PFSK-1 (cell line): ENCODE data around the gene FAM171A1.

ENCODE experiments used
- FOXP2 ChIP-seq: optimal IDR thresholded peaks from 2 replicates; pipeline ENCODE3; 2011; ENCODE audit warnings: borderline replicate concordance, control low read depth, inconsistent platforms; ENCODE audit not compliant: insufficient read depth; ENCODE audit errors: extremely low read length, extremely low read depth
- POLR2AphosphoS5 ChIP-seq: IDR thresholded peaks from 2 replicates; pipeline ENCODE4 v1.6.1; 2012; ENCODE audit warnings: low read depth, mild to moderate bottlenecking, control low read depth, low read length, moderate library complexity
- SIN3A ChIP-seq: IDR thresholded peaks from 2 replicates; pipeline ENCODE4 v1.6.1; 2012; ENCODE audit warnings: mild to moderate bottlenecking, low read length, moderate library complexity, borderline replicate concordance; ENCODE audit not compliant: insufficient read depth
- TAF1 ChIP-seq: IDR thresholded peaks from 2 replicates; pipeline ENCODE4 v1.6.1; 2012; ENCODE audit warnings: low read length, control low read depth, borderline replicate concordance; ENCODE audit not compliant: insufficient read depth
- TF ChIP-seq, protein P1 (sequence below), 2 experiments: IDR thresholded peaks; 2 replicates each; pipeline versions ENCODE4 v1.6.1 to v1.8.0; 2011 to 2012; ENCODE audit warnings: low read depth in 2 of 2, low read length in 2 of 2, control low read depth in 1 of 2, inconsistent platforms in 1 of 2, mild to moderate bottlenecking in 1 of 2, moderate library complexity in 1 of 2; ENCODE audit not compliant: insufficient read depth in 1 of 2

Gene FAM171A1

DNA sequence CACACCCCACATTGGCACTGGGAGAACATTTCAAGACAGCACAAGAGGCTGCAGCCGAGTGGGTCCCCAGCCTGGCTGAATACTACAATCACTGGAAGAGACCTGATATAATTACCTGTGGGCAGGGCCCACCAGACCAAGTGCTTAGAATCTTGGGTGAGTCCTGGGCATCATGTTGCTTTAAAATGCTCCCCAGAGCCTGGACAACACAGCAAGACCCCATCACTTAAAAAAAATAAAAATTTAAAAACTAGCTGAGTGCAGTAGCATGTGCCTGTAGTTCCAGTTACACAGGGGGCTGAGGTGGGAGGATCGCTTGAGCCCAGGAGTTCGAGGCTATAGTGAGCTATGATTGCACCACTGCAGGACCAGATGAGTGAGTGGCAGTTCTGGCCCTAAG, 28.1 kb downstream of the FAM171A1 start:
- no peak for TF ChIP-seq FOXP2
- TF ChIP-seq POLR2AphosphoS5: no peak
- no peak for TF ChIP-seq SIN3A
- no peak for TF ChIP-seq TAF1
- TF ChIP-seq, protein P1, sequence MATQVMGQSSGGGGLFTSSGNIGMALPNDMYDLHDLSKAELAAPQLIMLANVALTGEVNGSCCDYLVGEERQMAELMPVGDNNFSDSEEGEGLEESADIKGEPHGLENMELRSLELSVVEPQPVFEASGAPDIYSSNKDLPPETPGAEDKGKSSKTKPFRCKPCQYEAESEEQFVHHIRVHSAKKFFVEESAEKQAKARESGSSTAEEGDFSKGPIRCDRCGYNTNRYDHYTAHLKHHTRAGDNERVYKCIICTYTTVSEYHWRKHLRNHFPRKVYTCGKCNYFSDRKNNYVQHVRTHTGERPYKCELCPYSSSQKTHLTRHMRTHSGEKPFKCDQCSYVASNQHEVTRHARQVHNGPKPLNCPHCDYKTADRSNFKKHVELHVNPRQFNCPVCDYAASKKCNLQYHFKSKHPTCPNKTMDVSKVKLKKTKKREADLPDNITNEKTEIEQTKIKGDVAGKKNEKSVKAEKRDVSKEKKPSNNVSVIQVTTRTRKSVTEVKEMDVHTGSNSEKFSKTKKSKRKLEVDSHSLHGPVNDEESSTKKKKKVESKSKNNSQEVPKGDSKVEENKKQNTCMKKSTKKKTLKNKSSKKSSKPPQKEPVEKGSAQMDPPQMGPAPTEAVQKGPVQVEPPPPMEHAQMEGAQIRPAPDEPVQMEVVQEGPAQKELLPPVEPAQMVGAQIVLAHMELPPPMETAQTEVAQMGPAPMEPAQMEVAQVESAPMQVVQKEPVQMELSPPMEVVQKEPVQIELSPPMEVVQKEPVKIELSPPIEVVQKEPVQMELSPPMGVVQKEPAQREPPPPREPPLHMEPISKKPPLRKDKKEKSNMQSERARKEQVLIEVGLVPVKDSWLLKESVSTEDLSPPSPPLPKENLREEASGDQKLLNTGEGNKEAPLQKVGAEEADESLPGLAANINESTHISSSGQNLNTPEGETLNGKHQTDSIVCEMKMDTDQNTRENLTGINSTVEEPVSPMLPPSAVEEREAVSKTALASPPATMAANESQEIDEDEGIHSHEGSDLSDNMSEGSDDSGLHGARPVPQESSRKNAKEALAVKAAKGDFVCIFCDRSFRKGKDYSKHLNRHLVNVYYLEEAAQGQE (IDR thresholded peaks at IDR 0.05; ENCODE audit: insufficient read depth in 1 of 2, low read depth in 2 of 2, low read length in 2 of 2): no peak

DNA sequence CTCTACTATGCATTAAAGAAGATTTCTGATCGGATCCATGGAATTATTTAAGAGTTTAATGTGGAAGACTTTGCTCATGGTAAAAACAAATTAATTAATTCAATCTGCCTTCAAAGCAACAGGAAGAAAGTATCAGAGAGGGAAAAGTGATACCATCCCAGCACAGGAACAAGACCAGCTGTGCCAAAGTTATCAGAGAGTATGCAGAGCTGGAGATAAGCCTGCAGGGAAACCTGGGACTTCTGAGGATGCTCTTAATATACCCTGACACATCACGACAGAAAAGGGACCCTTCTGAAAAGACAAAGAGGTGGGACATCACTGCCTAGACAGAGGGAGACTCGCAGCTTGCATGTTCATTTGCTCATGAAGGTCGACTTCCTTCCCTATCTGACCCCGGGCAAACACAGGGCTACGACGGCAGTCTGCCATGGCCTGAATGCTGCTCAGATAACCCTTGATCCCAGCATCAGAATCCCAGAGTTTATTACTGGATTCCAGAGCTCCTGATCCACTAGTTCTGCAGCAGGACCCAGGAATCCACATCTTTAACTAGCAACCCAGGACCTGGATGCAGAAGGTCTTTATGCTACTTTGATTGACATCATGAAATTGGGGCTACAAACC, 29.5 kb downstream of the FAM171A1 start:
- no peak for TF ChIP-seq SIN3A
- TF ChIP-seq POLR2AphosphoS5: no peak
- no peak for TF ChIP-seq TAF1
- TF ChIP-seq, protein P1 (IDR thresholded peaks at IDR 0.05; ENCODE audit: insufficient read depth in 1 of 2, low read depth in 2 of 2, low read length in 2 of 2): no peak
- TF ChIP-seq FOXP2: no peak

DNA sequence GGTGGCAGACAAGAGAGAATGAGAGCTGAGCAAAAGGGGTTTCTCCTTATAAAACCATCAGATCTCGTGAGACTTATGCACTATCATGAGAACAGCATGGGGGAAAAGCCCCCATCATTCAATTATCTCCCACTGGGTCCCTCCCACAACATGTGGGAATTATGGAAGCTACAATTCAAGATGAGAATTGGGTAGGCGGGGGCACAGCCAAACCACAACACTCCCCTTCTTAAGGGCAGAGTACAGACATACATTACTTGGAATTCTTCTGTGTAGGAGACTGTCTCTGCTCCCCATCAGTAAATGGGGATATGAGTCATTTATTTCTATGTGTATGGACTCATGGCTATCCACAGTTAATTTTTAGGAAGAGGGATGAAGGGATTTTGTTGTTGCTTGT, 31.2 kb downstream of the FAM171A1 start:
- TF ChIP-seq, protein P1 (IDR thresholded peaks at IDR 0.05; ENCODE audit: insufficient read depth in 1 of 2, low read depth in 2 of 2, low read length in 2 of 2): no peak
- TF ChIP-seq SIN3A: no peak
- TF ChIP-seq FOXP2: no peak
- TF ChIP-seq TAF1: no peak
- no peak for TF ChIP-seq POLR2AphosphoS5

DNA sequence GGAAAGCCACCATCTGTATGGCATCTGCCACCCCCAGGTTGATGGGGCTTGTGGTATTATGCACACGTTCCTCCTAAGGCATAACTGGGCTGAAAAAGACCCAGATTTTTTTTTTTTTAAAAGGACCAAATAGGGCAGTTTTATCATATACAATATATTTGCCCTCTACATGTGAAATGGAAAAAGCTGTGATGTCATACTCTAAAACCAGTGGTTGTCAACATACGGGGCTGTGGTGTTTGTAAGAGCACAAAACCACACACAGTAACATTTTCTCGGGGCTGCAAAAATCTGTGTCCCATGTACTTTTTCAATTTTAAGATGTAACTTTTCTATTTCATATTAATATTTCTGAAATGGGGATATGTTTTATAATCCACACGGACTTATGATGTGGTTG, 34.9 kb downstream of the FAM171A1 start:
- TF ChIP-seq, protein P1 (IDR thresholded peaks at IDR 0.05; ENCODE audit: insufficient read depth in 1 of 2, low read depth in 2 of 2, low read length in 2 of 2): no peak
- TF ChIP-seq FOXP2 (no peak), SIN3A (no peak), TAF1 (no peak), POLR2AphosphoS5 (no peak)

DNA sequence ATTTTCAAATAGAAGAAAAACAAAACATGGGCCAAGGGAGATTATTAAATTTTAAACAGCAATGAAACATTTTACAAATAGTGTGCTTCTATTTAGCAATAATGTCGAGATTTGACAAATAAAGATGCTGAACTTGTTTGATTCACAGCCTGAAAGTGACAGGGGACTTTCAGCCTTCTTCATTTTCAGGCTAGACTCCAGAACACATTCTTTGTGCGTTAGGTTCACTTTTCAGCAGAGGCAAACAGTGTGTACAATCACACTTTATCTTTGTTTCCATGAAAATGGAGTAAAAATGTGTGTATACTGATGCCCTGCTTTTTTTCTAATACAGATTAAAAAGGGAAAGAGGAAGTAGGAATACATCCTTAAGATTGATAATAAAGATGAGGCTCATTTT, 35.6 kb downstream of the FAM171A1 start:
- TF ChIP-seq TAF1: no peak
- TF ChIP-seq POLR2AphosphoS5: no peak
- TF ChIP-seq SIN3A: no peak
- TF ChIP-seq, protein P1 (IDR thresholded peaks at IDR 0.05; ENCODE audit: insufficient read depth in 1 of 2, low read depth in 2 of 2, low read length in 2 of 2): no peak
- TF ChIP-seq FOXP2: no peak
